DND-41 (cell line): Measurements from ENCODE around the gene OR8B8.

Experiments used
- ATAC-seq: fragments of 200-7000 bp; cut with Tn5 transposase; 3 replicates; pipeline ENCODE4 v1.9.1; 2021; ENCODE audit warnings: low read depth; ENCODE audit not compliant: insufficient read depth
- DNase-seq: peaks from one replicate; pipeline ENCODE4 v3.0.0-alpha.2; 2020
- H2AFZ ChIP-seq: 2 replicates; pipeline ENCODE4 v1.6.0; 2012; ENCODE audit warnings: low read depth, low read length
- H3K27ac ChIP-seq: 2 replicates; pipeline ENCODE4 v1.5.1; 2012; ENCODE audit warnings: low read length, inconsistent platforms
- H3K27me3 ChIP-seq: fragments of 200-600 bp; sonication (generic); 2 replicates; pipeline ENCODE4 v1.6.0; 2012; ENCODE audit warnings: low read length, mild to moderate bottlenecking, inconsistent platforms; ENCODE audit not compliant: insufficient read depth, poor library complexity
- H3K36me3 ChIP-seq: 2 replicates; pipeline ENCODE4 v1.5.1; 2012; ENCODE audit warnings: low read length, inconsistent platforms; ENCODE audit not compliant: insufficient read depth
- H3K4me1 ChIP-seq: 2 replicates; pipeline ENCODE4 v1.5.1; 2012; ENCODE audit warnings: mild to moderate bottlenecking, low read length; ENCODE audit not compliant: insufficient read depth
- H3K4me2 ChIP-seq: 2 replicates; pipeline ENCODE4 v1.6.0; 2012; ENCODE audit warnings: mild to moderate bottlenecking, moderate library complexity, low read length, inconsistent platforms; ENCODE audit not compliant: insufficient read depth
- H3K4me3 ChIP-seq, 2 experiments: fragments of 200-600 bp in 1 of 2; shearing (Covaris generic) in 1 of 2; 2 replicates each; pipeline ENCODE4 v1.5.1; 2012 to 2016; ENCODE audit warnings: inconsistent platforms in 2 of 2, low read length in 2 of 2, mild to moderate bottlenecking in 2 of 2, low read depth in 1 of 2, moderate library complexity in 1 of 2
- H3K79me2 ChIP-seq: 2 replicates; pipeline ENCODE4 v1.6.0; 2012; ENCODE audit warnings: low read length, inconsistent platforms; ENCODE audit not compliant: insufficient read depth
- H3K9ac ChIP-seq: 2 replicates; pipeline ENCODE4 v1.6.0; 2012; ENCODE audit warnings: low read depth, mild to moderate bottlenecking, inconsistent platforms, low read length, moderate library complexity
- H3K9me3 ChIP-seq: 2 replicates; pipeline ENCODE4 v1.5.1; 2012; ENCODE audit warnings: low read length, moderate library complexity, mild to moderate bottlenecking, inconsistent platforms; ENCODE audit not compliant: insufficient read depth, severe bottlenecking
- H4K20me1 ChIP-seq: 2 replicates; pipeline ENCODE4 v1.6.0; 2012; ENCODE audit warnings: low read length; ENCODE audit not compliant: insufficient read depth
- CTCF ChIP-seq: IDR thresholded peaks from 2 replicates; pipeline ENCODE4 v1.5.1; 2012; ENCODE audit warnings: borderline replicate concordance, low read length, moderate library complexity, mild to moderate bottlenecking; ENCODE audit not compliant: poor library complexity, severe bottlenecking; ENCODE audit errors: extremely low read depth
- EZH2 ChIP-seq: IDR thresholded peaks from 3 replicates; pipeline ENCODE4 v1.6.1; 2012; ENCODE audit warnings: borderline replicate concordance, low read depth, mild to moderate bottlenecking, moderate library complexity, low read length, inconsistent platforms; ENCODE audit not compliant: severe bottlenecking

Gene OR8B8

GRCh38 chr11:124470561-124471227 lies 25.2 kb upstream of the OR8B8 start:
- Histone ChIP-seq H2AFZ (no peak overlapping the region), H4K20me1 (no peaks in the 10 kb centered on the region), H3K27ac (no peak overlapping the region), H3K27me3 (peaks cover 12% of the 10 kb centered on the region), H3K79me2 (no peaks in the 10 kb centered on the region), H3K4me3 (no peak overlapping the region), H3K4me2 (no peak overlapping the region), H3K36me3 (no peaks in the 10 kb centered on the region), H3K9ac (no peak overlapping the region), H3K4me1 (no peaks in the 10 kb centered on the region), H3K9me3 (no peaks in the 10 kb centered on the region)
- TF ChIP-seq CTCF (no peak), EZH2 (no peak)
- DNase-seq (no peak), ATAC-seq (no peak)

GRCh38 chr11:124467381-124467927 lies 22.0 kb upstream of the OR8B8 start:
- DNase-seq = no peak

GRCh38 chr11:124465368-124465767 lies 19.9 kb upstream of the OR8B8 start:
- Histone ChIP-seq H2AFZ (no peak overlapping the region), H3K79me2 (no peaks in the 10 kb centered on the region), H3K4me1 (no peaks in the 10 kb centered on the region), H3K27ac (no peak overlapping the region), H3K4me2 (no peak overlapping the region), H4K20me1 (no peaks in the 10 kb centered on the region), H3K9me3 (no peaks in the 10 kb centered on the region), H3K36me3 (no peaks in the 10 kb centered on the region), H3K4me3 (no peak overlapping the region), H3K9ac (no peak overlapping the region), H3K27me3 (peaks cover 10% of the 10 kb centered on the region)
- DNase-seq = no peak
- no peak for ATAC-seq
- no peak for TF ChIP-seq CTCF
- no peak for TF ChIP-seq EZH2

More at GRCh38 chr11:124467381-124467927, 22.0 kb upstream of the OR8B8 start:
- Histone ChIP-seq H3K79me2 (no peaks in the 10 kb centered on the region), H3K9ac (no peak overlapping the region), H3K27me3 (peaks cover 10% of the 10 kb centered on the region), H3K27ac (no peak overlapping the region), H3K9me3 (no peaks in the 10 kb centered on the region), H3K4me2 (no peak overlapping the region), H3K36me3 (no peaks in the 10 kb centered on the region), H2AFZ (no peak overlapping the region), H4K20me1 (no peaks in the 10 kb centered on the region), H3K4me3 (no peak overlapping the region), H3K4me1 (no peaks in the 10 kb centered on the region)
- no peak for ATAC-seq
- no peak for TF ChIP-seq CTCF
- TF ChIP-seq EZH2 = no peak
